Epithelial cell of esophagus (primary cell): ENCODE data around the gene APH1A.

Source experiments
- DNase-seq: peaks from one replicate; pipeline ENCODE4 v3.0.0; 2010; ENCODE audit warnings: low read depth
- H3K4me3 ChIP-seq: 2 replicates; pipeline ENCODE4 v1.5.1; 2011; ENCODE audit warnings: mild to moderate bottlenecking, low read length, control low read depth
- CTCF ChIP-seq: IDR thresholded peaks from 2 replicates; pipeline ENCODE4 v1.5.1; 2011; ENCODE audit warnings: low read depth, mild to moderate bottlenecking, low read length, control low read depth, inconsistent platforms; ENCODE audit not compliant: insufficient read depth; ENCODE audit errors: missing control alignments

APH1A gene

GRCh38 chr1:150259217-150259616, 9.6 kb downstream of the APH1A start:
- no peak for TF ChIP-seq CTCF
- H3K4me3 ChIP-seq, result no peak overlapping the region
- DNase-seq, result no peak

- no peak within 1 kb of the TSS for H3K4me3 ChIP-seq
- no peak for TF ChIP-seq CTCF
These were observed 10.9 kb downstream of the APH1A start, which contains the start of gene CA14 for GRCh38 chr1:150257624-150258585. TSS of gene CA14 (plus strand) at chr1:150257774. CDS start at chr1:150258129, 355 bp downstream.

GRCh38 chr1:150256554-150257341, 12.1 kb downstream of the APH1A start:
- no peak overlapping the region for H3K4me3 ChIP-seq
- DNase-seq, result no peak
- TF ChIP-seq CTCF, result no peak

More at GRCh38 chr1:150257624-150258585, 10.9 kb downstream of the APH1A start, which contains the start of gene CA14:
- DNase-seq, result no peak

GRCh38 chr1:150256198-150256553, 12.6 kb downstream of the APH1A start:
- H3K4me3 ChIP-seq, result no peak overlapping the region
- TF ChIP-seq CTCF, result no peak
- no peak for DNase-seq

- TF ChIP-seq CTCF, result no peak
- H3K4me3 ChIP-seq, result no peak overlapping the region
- no peak for DNase-seq
These were observed 18.9 kb downstream of the APH1A start for GRCh38 chr1:150249936-150250335.

- TF ChIP-seq CTCF, result no peak
- no peak for DNase-seq
- H3K4me3 ChIP-seq, result no peak overlapping the region
These were observed 25.8 kb downstream of the APH1A start for GRCh38 chr1:150243003-150243402.
